HG02678 (cell line): ENCODE results near the gene IKBKG.
"Not testable (repeated sequence)": the region's sequence is repeated elsewhere in the genome, so short reads cannot be mapped to it uniquely, and the experiment has no call there.

Source experiments
- ATAC-seq: cut with Tn5 transposase; IDR thresholded peaks from one replicate; pipeline ENCODE4 v1.9.1; 2021; ENCODE audit warnings: mild to moderate bottlenecking, moderate library complexity; ENCODE audit not compliant: unreplicated experiment

IKBKG gene

GRCh38 chrX:154552112-154552806 is 4.8 kb downstream of the IKBKG start:
- ATAC-seq = not testable (repeated sequence)

GRCh38 chrX:154558060-154558690 is 10.8 kb downstream of the IKBKG start:
- not testable (repeated sequence) for ATAC-seq

GRCh38 chrX:154558896-154559295 is 11.5 kb downstream of the IKBKG start:
- not testable (repeated sequence) for ATAC-seq

GRCh38 chrX:154560326-154560725 is 12.9 kb downstream of the IKBKG start:
- ATAC-seq = not testable (repeated sequence)

- ATAC-seq = not testable (repeated sequence)
Measured at GRCh38 chrX:154562295-154562694, 14.9 kb downstream of the IKBKG start.

GRCh38 chrX:154570361-154570760 is 22.9 kb downstream of the IKBKG start:
- not testable (repeated sequence) for ATAC-seq

- ATAC-seq = not testable (repeated sequence)
Measured at GRCh38 chrX:154573061-154573460, 25.6 kb downstream of the IKBKG start.

- ATAC-seq = not testable (repeated sequence)
Measured at GRCh38 chrX:154575076-154575475, 27.7 kb downstream of the IKBKG start.

- not testable (repeated sequence) for ATAC-seq
Measured at GRCh38 chrX:154582994-154583393, 35.6 kb downstream of the IKBKG start.

GRCh38 chrX:154584585-154585183 is 37.3 kb downstream of the IKBKG start, which contains the start of gene CTAG1A:
Gene CTAG1A, plus strand, starts transcription at chrX:154585133. Its CDS starts 74 bp downstream, at chrX:154585207.
- ATAC-seq = not testable (repeated sequence)

- ATAC-seq = not testable (repeated sequence)
Measured at GRCh38 chrX:154590415-154590814, 43.0 kb downstream of the IKBKG start.

- no peak for ATAC-seq
Measured at GRCh38 chrX:154592505-154592904, 45.1 kb downstream of the IKBKG start.

GRCh38 chrX:154593201-154593600 is 45.8 kb downstream of the IKBKG start:
- ATAC-seq = no peak

- ATAC-seq = no peak
Measured at GRCh38 chrX:154594491-154594890, 47.1 kb downstream of the IKBKG start.

- no peak for ATAC-seq
Measured at GRCh38 chrX:154595559-154596249, 48.3 kb downstream of the IKBKG start.

GRCh38 chrX:154596290-154596929 is 49.0 kb downstream of the IKBKG start:
- ATAC-seq = no peak

- no peak for ATAC-seq
Measured at GRCh38 chrX:154597221-154597620, 49.8 kb downstream of the IKBKG start.

- no peak for ATAC-seq
Measured at GRCh38 chrX:154598656-154599055, 51.2 kb downstream of the IKBKG start.

- no peak for ATAC-seq
Measured at GRCh38 chrX:154599531-154599930, 52.1 kb downstream of the IKBKG start.

GRCh38 chrX:154600759-154601374 is 53.4 kb downstream of the IKBKG start:
- ATAC-seq = no peak
